ENCODE measurements around the gene HEPHL1. TPM values are rescaled to one million over a fixed set of nuclear protein-coding genes. Genes with fewer than 3 reads are reported as not detected.
A peak's percentile ranks its signal among the peaks of the same experiment; 100 is the strongest.

HEPHL1 gene
- total and polyA plus RNA-seq, 5 donors, result not detected

DNA sequence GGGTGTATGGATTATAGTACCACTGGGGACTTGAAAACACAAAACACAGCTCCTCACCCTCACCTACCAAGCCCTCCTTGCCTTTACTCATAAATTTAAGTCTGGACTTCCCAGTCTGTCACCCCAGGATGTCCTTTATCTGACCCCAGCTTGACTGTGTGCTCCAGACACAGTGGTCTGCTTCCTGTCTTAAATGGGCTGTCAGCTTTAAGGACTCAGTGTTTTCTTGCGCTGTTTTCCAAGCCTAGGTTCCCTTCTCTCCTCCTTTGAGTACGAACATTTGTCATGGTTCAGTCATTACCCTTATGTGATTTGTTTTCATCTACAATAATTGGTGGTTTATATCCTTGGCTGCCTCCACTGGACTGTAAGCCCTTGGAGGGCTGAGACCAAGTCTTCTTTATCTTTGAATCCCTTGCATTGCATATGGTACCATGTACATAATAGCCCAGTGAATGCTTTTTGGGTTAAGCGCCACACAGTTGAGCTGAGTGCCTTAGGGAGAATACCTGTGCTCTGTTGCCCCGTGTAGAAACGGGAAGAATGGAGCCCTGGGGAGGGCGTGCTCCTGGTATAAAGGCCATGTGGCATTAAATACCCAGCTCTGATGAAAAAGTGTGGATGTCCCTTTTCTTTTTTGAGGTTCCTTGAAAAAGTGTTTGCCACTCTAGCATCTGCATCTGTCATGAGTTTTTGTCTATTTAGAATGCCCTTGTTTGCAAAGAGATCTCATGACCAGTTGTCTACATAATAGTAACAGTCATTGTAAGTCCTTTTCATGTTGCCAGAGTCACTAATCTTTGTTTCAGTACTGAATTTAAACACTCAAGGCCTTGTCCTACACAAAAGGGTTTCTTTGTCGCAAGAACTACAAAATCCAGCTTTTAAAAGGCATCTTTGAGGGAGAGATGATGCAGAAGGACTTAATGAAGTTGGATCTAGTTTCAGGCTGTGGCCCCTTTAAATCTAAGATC, 121.4 kb downstream of the HEPHL1 start:
- intact Hi-C loops (cut with DNase I), result no loop called here
- peak in 1 of 2 donors; percentile 68 for ATAC-seq

DNA sequence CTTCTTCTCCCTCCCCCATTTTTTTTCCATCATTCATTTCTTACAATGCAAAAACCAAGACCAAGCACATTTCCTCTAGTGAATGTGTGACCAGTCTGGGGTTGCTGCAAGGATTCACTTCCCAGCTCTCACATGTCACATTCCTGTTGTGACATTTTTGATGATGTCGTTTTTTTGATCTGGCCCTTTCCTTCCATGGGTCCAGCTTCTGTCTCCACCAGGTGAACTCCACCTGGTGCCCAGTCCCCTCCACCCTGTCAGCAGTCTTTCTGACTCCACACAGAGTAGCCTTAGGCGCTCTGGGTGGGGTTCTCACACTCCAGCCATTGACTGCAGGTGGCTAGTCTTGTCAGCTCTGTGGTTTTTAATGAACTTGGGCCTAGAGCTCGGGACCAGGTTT, 123.1 kb downstream of the HEPHL1 start:
- intact Hi-C loops (cut with DNase I), result no loop called here
- Histone ChIP-seq H3K4me3 (ENCODE audit: low read length) (no peak overlapping the region), H3K27me3 (ENCODE audit: control insufficient read depth, insufficient read depth) (no peaks in the 10 kb centered on the region), H3K27ac (ENCODE audit: low read length) (no peak overlapping the region), H3K4me1 (ENCODE audit: control insufficient read depth, insufficient read depth, low read length) (peaks cover 11% of the 10 kb centered on the region), H3K9me3 (ENCODE audit: control insufficient read depth, low read length) (no peaks in the 10 kb centered on the region)
- DNase-seq (no peak), ATAC-seq (no peak)
- 92% methylated on average over 3 of the region's 3 CpGs for WGBS

More for the DNA sequence above, 121.4 kb downstream of the HEPHL1 start:
- Histone ChIP-seq H3K27me3 (ENCODE audit: control insufficient read depth, insufficient read depth) (no peaks in the 10 kb centered on the region), H3K4me3 (ENCODE audit: low read length) (no peak overlapping the region), H3K4me1 (ENCODE audit: control insufficient read depth, insufficient read depth, low read length) (peaks cover 9% of the 10 kb centered on the region), H3K27ac (ENCODE audit: low read length) (no peak overlapping the region), H3K9me3 (ENCODE audit: control insufficient read depth, low read length) (no peaks in the 10 kb centered on the region)
- 81% methylated on average over 7 of the region's 7 CpGs for WGBS
- DNase-seq, result no peak

DNA sequence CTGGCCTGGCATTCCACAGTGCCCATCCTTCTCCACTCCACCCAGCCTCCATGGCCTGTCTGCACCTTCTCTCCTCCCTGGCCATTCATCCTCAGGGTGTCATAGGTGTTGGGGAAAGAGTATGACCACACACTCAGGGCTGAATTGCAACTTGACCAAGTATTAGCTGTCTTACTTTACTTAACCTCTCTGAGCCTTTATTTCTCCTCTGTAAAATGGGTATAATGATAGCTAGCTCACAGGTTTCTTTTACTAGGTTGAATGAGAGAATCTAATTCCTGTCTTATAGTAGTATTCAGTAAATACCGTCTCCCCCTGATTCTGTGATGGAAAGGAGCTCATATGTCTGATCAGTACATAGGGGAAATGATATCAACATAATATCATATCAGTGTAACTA, 123.5 kb downstream of the HEPHL1 start:
- no peaks in the 10 kb centered on the region for H3K27me3 ChIP-seq (ENCODE audit: control insufficient read depth, insufficient read depth)
- DNase-seq (no peak), ATAC-seq (no peak)
- intact Hi-C loops (cut with DNase I), result no loop called here
- no peaks in the 10 kb centered on the region for H3K9me3 ChIP-seq (ENCODE audit: control insufficient read depth, low read length)
- WGBS, result 97% methylated on average over 1 of the region's 1 CpG
- no peak overlapping the region for H3K4me3 ChIP-seq (ENCODE audit: low read length)
- no peak overlapping the region for H3K27ac ChIP-seq (ENCODE audit: low read length)
- H3K4me1 ChIP-seq (ENCODE audit: control insufficient read depth, insufficient read depth, low read length), result peaks cover 12% of the 10 kb centered on the region

DNA sequence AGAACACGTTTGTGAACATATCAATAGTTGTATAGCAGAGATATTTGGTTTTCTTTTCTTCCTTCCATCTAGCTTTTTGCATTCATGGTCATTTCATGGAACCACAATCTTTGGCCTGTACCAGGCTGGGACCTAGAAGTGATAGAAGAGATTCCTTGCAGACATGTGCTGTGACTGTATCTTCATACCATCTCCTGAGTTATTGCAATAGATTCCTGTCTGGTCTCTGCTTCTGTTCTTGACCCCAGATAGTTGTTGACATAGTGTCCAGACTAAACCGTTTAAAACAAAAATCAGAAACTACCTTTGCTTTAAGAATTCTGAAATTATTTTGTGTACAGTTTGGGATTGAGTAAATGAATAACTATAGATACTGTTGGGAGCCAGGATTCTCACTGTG, 124.3 kb downstream of the HEPHL1 start:
- 70% methylated on average over 2 of the region's 2 CpGs for WGBS
- no peak for DNase-seq
- intact Hi-C loops (cut with DNase I), result no loop called here
- no peak for ATAC-seq
- H3K9me3 ChIP-seq (ENCODE audit: control insufficient read depth, low read length), result no peaks in the 10 kb centered on the region
- H3K27me3 ChIP-seq (ENCODE audit: control insufficient read depth, insufficient read depth), result no peaks in the 10 kb centered on the region
- peaks cover 16% of the 10 kb centered on the region for H3K4me1 ChIP-seq (ENCODE audit: control insufficient read depth, insufficient read depth, low read length)
- H3K4me3 ChIP-seq (ENCODE audit: low read length), result no peak overlapping the region
- no peak overlapping the region for H3K27ac ChIP-seq (ENCODE audit: low read length)

DNA sequence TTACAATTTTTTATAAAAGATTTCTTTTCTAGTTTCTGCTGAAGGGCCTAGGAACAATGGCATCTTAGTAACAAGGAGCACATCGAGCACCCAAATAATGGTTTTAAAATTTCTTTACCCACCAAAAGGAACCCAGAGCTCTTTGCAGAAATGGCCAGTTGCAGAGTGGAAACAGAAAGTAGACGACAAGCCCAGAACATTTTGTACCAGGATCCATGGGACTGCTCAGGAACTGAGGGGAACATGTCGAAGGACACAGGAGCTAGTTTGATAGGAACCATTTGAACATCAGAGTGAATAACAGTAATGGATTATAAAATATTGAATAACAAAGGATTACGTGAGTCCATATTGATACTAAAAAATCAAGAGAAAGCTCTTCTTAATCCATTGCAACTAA, 124.8 kb downstream of the HEPHL1 start:
- intact Hi-C loops (cut with DNase I), result no loop called here
- DNase-seq (no peak), ATAC-seq (peak in 1 of 2 donors; percentile 38)
- H3K27ac ChIP-seq (ENCODE audit: low read length), result no peak overlapping the region
- peaks cover 20% of the 10 kb centered on the region for H3K4me1 ChIP-seq (ENCODE audit: control insufficient read depth, insufficient read depth, low read length)
- no peak overlapping the region for H3K4me3 ChIP-seq (ENCODE audit: low read length)
- 82% methylated on average over 4 of the region's 4 CpGs for WGBS
- no peaks in the 10 kb centered on the region for H3K9me3 ChIP-seq (ENCODE audit: control insufficient read depth, low read length)
- no peaks in the 10 kb centered on the region for H3K27me3 ChIP-seq (ENCODE audit: control insufficient read depth, insufficient read depth)

DNA sequence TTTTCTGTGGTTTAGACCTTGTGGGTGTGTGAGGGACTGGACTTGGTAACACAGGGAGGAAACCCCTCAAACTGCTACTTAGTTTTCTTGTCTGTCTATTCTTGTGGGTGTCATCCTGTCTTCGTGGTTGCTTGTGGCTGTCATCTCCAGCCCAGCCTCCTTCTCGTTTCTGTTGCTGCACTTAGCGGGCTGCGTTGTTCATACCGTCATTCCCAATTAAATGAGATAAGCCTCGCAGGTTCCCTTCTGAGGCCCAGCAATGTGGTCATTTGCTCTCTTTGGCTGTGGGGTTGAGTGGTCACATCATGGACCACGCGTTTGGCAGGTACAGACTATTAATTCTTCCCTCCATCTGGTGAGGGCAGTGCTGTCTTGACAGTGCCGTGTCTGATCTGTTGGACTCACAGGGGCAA, 126.3 kb downstream of the HEPHL1 start:
- no peak overlapping the region for H3K4me3 ChIP-seq (ENCODE audit: low read length)
- H3K27me3 ChIP-seq (ENCODE audit: control insufficient read depth, insufficient read depth), result no peaks in the 10 kb centered on the region
- 80% methylated on average over 9 of the region's 9 CpGs for WGBS
- H3K4me1 ChIP-seq (ENCODE audit: control insufficient read depth, insufficient read depth, low read length), result peaks cover 21% of the 10 kb centered on the region
- ATAC-seq (no peak), DNase-seq (no peak)
- no peak overlapping the region for H3K27ac ChIP-seq (ENCODE audit: low read length)
- intact Hi-C loops (cut with DNase I), result no loop called here
- no peaks in the 10 kb centered on the region for H3K9me3 ChIP-seq (ENCODE audit: control insufficient read depth, low read length)

DNA sequence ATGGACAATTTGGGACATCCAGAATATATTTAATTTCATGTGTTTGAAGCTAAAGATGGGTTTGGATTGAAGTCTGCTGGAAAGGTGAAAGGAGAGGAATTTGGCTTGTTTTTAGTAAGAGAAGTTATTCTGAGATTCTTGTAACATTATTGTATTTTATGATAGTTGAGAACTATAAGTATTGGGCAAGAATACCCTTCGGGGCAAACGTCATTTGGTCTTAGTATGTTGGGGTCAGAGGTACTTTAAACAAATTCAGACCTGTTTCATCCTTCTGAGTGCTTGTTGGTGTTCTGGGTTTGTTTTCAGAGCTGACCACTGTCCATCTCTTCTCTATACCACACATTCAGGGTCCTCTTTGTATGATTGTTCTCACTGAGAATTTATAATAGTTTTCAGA, 127.0 kb downstream of the HEPHL1 start:
- 79% methylated on average over 2 of the region's 2 CpGs for WGBS
- H3K27ac ChIP-seq (ENCODE audit: low read length), result no peak overlapping the region
- H3K9me3 ChIP-seq (ENCODE audit: control insufficient read depth, low read length), result no peaks in the 10 kb centered on the region
- intact Hi-C loops (cut with DNase I), result no loop called here
- H3K4me1 ChIP-seq (ENCODE audit: control insufficient read depth, insufficient read depth, low read length), result peaks cover 21% of the 10 kb centered on the region
- ATAC-seq (no peak), DNase-seq (no peak)
- no peaks in the 10 kb centered on the region for H3K27me3 ChIP-seq (ENCODE audit: control insufficient read depth, insufficient read depth)
- no peak overlapping the region for H3K4me3 ChIP-seq (ENCODE audit: low read length)

DNA sequence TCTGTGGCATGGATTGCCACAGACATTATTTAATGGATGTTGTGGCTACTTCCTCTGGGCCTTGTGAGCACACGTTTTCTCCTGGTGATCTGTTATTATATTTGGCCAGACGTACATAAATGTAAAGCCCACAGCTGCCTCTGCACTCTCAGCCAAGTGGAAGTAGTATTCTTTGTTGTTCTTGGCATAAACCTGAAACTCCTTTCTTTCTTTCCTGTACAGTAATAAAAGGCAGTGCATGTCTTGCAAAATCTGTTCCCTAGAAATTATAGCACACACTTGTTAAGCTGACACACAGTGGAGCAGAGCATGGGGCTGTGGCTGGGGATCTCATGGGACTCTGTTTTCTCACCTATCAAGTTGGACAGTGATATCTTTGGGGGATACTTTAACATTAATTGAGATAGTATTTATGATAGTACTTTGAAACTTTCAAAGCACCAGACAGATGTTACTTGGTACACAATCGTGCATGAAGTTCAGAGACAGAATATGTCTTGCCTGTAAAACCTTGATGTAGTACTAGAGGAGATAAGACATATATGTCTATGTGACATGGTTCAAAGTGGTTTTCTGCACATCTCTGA, 128.4 kb downstream of the HEPHL1 start:
- WGBS, result 42% methylated on average over 3 of the region's 3 CpGs
- H3K27me3 ChIP-seq (ENCODE audit: control insufficient read depth, insufficient read depth), result no peaks in the 10 kb centered on the region
- H3K9me3 ChIP-seq (ENCODE audit: control insufficient read depth, low read length), result no peaks in the 10 kb centered on the region
- H3K27ac ChIP-seq (ENCODE audit: low read length), result no peak overlapping the region
- no peak for DNase-seq
- no peak overlapping the region for H3K4me3 ChIP-seq (ENCODE audit: low read length)
- intact Hi-C loops (cut with DNase I), result no loop called here
- ATAC-seq, result no peak
- peaks cover 23% of the 10 kb centered on the region for H3K4me1 ChIP-seq (ENCODE audit: control insufficient read depth, insufficient read depth, low read length)

DNA sequence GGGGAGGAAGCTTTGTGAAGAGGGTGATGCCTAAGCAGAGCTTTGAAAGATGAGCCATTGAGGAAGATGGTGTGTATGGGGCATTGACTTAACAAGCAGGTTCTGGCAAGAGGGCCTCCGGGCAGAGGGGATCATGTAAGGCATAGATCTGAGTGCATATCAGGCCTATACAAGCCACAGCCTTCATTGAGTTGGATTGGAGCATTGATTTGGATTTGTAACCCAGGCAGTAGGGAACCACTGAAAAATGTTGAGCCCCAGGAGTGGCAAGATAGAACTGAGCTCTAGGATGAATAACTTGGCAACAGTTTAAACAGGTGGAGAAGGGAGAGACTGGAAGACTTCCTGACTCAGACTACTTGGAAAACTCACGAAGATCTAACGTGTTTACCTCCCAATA, 128.9 kb downstream of the HEPHL1 start:
- Histone ChIP-seq H3K4me3 (ENCODE audit: low read length) (no peak overlapping the region), H3K27ac (ENCODE audit: low read length) (no peak overlapping the region), H3K27me3 (ENCODE audit: control insufficient read depth, insufficient read depth) (no peaks in the 10 kb centered on the region), H3K4me1 (ENCODE audit: control insufficient read depth, insufficient read depth, low read length) (peaks cover 23% of the 10 kb centered on the region), H3K9me3 (ENCODE audit: control insufficient read depth, low read length) (no peaks in the 10 kb centered on the region)
- intact Hi-C loops (cut with DNase I), result no loop called here
- ATAC-seq (no peak), DNase-seq (no peak)
- 83% methylated on average over 3 of the region's 3 CpGs for WGBS

DNA sequence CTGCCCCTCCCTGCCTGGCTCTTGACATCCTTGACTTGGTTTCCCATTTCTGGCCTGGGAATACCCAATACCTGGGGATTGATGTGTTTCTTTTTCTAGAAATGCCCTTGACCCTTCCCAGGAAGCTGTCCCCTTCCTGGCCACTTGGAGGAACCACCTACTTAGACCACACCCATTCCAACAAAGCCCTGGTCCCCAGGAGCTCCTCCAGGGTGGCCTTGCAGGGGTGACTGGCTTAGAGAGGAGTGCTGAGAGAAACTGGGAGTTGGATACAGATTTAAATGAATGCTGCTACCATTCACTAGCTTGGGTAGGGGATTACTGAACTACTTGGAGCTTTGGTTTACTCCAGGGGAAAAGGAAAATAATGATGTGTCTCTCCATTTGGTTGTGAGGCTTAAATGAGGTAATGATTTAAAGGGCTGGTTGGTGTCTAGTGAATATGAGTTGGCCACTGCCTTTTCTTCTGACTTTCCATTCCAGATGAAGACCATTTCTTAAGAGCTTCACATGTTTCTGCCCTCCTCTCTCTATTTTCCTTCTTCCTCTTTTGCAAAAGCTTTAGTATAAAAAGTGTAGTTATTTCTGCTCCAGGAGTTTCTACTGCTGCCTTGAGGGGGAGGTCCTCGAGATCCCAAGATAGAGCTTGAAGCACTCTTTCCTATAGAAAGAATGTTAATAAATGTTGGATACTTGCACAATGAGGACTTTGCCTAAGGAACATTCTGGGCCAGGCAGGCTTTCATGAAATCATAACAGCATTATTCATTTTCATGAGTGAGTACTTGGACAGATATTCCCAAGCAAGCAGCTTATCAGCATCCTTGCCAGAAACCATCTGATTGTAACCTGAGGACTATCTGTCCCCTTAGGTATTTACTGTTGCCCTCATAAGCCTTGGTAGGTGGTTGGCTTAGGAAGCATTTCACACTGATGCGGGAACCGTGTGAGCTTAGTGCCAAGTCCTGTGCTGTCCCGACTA, 129.8 kb downstream of the HEPHL1 start:
- intact Hi-C loops (cut with DNase I), result no loop called here
- Histone ChIP-seq H3K27me3 (ENCODE audit: control insufficient read depth, insufficient read depth) (no peaks in the 10 kb centered on the region), H3K4me3 (ENCODE audit: low read length) (no peak overlapping the region), H3K4me1 (ENCODE audit: control insufficient read depth, insufficient read depth, low read length) (peaks cover 23% of the 10 kb centered on the region), H3K27ac (ENCODE audit: low read length) (no peak overlapping the region), H3K9me3 (ENCODE audit: control insufficient read depth, low read length) (no peaks in the 10 kb centered on the region)
- 89% methylated on average over 4 of the region's 4 CpGs for WGBS
- ATAC-seq (no peak), DNase-seq (no peak)

Measured in right cardiac atrium (tissue), 5 donors.